Loucy (cell line): ENCODE measurements around the gene RAB25.

Experiments used
- H2AFZ ChIP-seq: fragments of 200-600 bp; sonication (generic); 2 replicates; pipeline ENCODE4 v1.6.0; 2016; ENCODE audit warnings: antibody characterized with exemption, mild to moderate bottlenecking, low read length, moderate library complexity
- H3F3A ChIP-seq: fragments of 200-600 bp; 2 replicates; pipeline ENCODE4 v1.6.0; 2016; ENCODE audit warnings: antibody characterized with exemption, low read depth, mild to moderate bottlenecking
- H3K27me3 ChIP-seq: fragments of 200-600 bp; sonication (generic); 2 replicates; pipeline ENCODE4 v1.6.1; 2014; ENCODE audit warnings: low read length, mild to moderate bottlenecking; ENCODE audit not compliant: insufficient read depth, poor library complexity, severe bottlenecking
- H3K36me3 ChIP-seq: fragments of 200-600 bp; sonication (generic); 2 replicates; pipeline ENCODE4 v1.6.1; 2016; ENCODE audit warnings: low read length; ENCODE audit not compliant: insufficient read depth
- H3K4me1 ChIP-seq: fragments of 200-600 bp; sonication (generic); 2 replicates; pipeline ENCODE4 v1.5.1; 2014; ENCODE audit warnings: low read length, mild to moderate bottlenecking; ENCODE audit not compliant: insufficient read depth, poor library complexity, severe bottlenecking
- H3K4me2 ChIP-seq: fragments of 200-600 bp; sonication (generic); 2 replicates; pipeline ENCODE4 v1.6.0; 2014; ENCODE audit warnings: antibody characterized with exemption, low read length, low read depth, mild to moderate bottlenecking; ENCODE audit not compliant: poor library complexity, severe bottlenecking
- H3K4me3 ChIP-seq: fragments of 200-600 bp; sonication (generic); 2 replicates; pipeline ENCODE4 v1.5.1; 2014; ENCODE audit warnings: low read length, mild to moderate bottlenecking, mixed read lengths; ENCODE audit not compliant: poor library complexity, severe bottlenecking
- H3K79me2 ChIP-seq: fragments of 200-600 bp; sonication (generic); 2 replicates; pipeline ENCODE4 v1.6.1; 2014; ENCODE audit warnings: low read length; ENCODE audit not compliant: insufficient read depth
- H3K9ac ChIP-seq: fragments of 200-600 bp; sonication (generic); 2 replicates; pipeline ENCODE4 v1.6.0; 2014; ENCODE audit warnings: mild to moderate bottlenecking, low read depth, low read length, moderate library complexity; ENCODE audit not compliant: poor library complexity, severe bottlenecking
- H3K9me2 ChIP-seq: fragments of 200-600 bp; sonication (generic); replicated peaks from 2 replicates; pipeline ENCODE4 v1.6.1; 2016; ENCODE audit warnings: low read depth, low read length, mixed read lengths
- H3K9me3 ChIP-seq: fragments of 200-600 bp; sonication (generic); 2 replicates; pipeline ENCODE4 v1.6.1; 2014; ENCODE audit warnings: mild to moderate bottlenecking, antibody characterized with exemption, low read length, low read depth; ENCODE audit not compliant: insufficient read depth
- H4K20me1 ChIP-seq: fragments of 200-600 bp; sonication (generic); 2 replicates; pipeline ENCODE4 v1.6.0; 2014; ENCODE audit warnings: antibody characterized with exemption, low read length, mild to moderate bottlenecking; ENCODE audit not compliant: insufficient read depth, poor library complexity, severe bottlenecking
- EZH2phosphoT487 ChIP-seq: fragments of 200-600 bp; IDR thresholded peaks from 2 replicates; pipeline ENCODE4 v1.6.1; 2018; ENCODE audit warnings: antibody characterized with exemption, mild to moderate bottlenecking, moderate library complexity, borderline replicate concordance
- TF ChIP-seq, protein P1 (sequence below): fragments of 200-600 bp; sonication (generic); conservative IDR thresholded peaks from 2 replicates; pipeline ENCODE4 v1.5.1; 2014; ENCODE audit warnings: mild to moderate bottlenecking, antibody characterized with exemption, low read length

RAB25 gene

DNA sequence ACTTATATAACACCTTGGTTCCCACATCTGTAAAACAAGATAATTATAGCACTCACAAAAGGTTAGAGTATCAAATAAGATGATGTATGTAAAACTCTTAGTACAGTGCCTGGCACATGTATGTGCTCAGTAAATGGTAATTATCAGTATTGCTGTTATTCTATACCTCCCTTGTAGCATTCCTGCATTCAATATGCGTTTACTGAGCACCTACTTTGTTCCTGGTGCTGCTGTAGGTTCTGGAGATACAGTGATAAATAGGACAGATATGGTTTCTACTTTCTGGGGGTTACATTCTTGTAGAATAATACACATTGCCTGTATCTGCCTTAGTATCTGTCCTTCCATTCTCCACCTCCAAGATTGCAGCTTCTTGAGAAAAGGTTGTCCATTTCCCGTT, 39.0 kb upstream of the RAB25 start:
- no peak overlapping the region for H3K4me2 ChIP-seq
- peaks cover 32% of the 10 kb centered on the region for H3K79me2 ChIP-seq
- H3F3A ChIP-seq: no peaks in the 10 kb centered on the region
- H3K9me2 ChIP-seq: no peaks in the 10 kb centered on the region
- H3K36me3 ChIP-seq: peaks cover 4% of the 10 kb centered on the region; the same call in 1 of the 2 replicates
- no peaks in the 10 kb centered on the region for H3K9me3 ChIP-seq
- peaks cover 14% of the 10 kb centered on the region for H4K20me1 ChIP-seq
- H3K4me1 ChIP-seq: peaks cover 12% of the 10 kb centered on the region
- no peak overlapping the region for H2AFZ ChIP-seq
- TF ChIP-seq EZH2phosphoT487: no peak
- TF ChIP-seq, protein P1, sequence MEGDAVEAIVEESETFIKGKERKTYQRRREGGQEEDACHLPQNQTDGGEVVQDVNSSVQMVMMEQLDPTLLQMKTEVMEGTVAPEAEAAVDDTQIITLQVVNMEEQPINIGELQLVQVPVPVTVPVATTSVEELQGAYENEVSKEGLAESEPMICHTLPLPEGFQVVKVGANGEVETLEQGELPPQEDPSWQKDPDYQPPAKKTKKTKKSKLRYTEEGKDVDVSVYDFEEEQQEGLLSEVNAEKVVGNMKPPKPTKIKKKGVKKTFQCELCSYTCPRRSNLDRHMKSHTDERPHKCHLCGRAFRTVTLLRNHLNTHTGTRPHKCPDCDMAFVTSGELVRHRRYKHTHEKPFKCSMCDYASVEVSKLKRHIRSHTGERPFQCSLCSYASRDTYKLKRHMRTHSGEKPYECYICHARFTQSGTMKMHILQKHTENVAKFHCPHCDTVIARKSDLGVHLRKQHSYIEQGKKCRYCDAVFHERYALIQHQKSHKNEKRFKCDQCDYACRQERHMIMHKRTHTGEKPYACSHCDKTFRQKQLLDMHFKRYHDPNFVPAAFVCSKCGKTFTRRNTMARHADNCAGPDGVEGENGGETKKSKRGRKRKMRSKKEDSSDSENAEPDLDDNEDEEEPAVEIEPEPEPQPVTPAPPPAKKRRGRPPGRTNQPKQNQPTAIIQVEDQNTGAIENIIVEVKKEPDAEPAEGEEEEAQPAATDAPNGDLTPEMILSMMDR: no peak
- no peaks in the 10 kb centered on the region for H3K27me3 ChIP-seq
- no peak overlapping the region for H3K9ac ChIP-seq
- no peak overlapping the region for H3K4me3 ChIP-seq

DNA sequence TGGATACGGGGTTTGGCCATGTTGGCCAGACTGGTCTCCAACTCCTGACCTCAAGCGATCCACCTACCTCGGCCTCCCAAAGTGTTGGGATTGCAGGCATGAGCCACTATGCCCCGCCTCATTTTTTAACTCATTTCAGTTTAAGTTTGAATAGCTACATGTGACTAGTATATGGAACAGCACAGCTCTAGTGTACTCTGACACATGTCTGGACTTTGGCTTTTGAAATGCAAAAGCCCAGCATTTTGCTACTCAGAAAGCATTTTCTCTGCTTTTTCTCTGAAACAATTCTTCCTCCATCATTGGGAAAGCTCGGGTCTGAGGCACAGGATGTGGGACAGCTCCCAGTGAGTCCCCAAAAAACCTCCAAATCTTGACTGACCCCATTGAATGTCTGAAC, 36.2 kb upstream of the RAB25 start:
- Histone ChIP-seq H3K9me3 (no peaks in the 10 kb centered on the region), H3K9ac (no peak overlapping the region), H2AFZ (no peak overlapping the region), H3F3A (no peaks in the 10 kb centered on the region), H3K4me1 (peaks cover 3% of the 10 kb centered on the region), H3K4me3 (no peak overlapping the region), H3K4me2 (no peak overlapping the region), H4K20me1 (peaks cover 4% of the 10 kb centered on the region), H3K9me2 (no peaks in the 10 kb centered on the region), H3K36me3 (no peaks in the 10 kb centered on the region), H3K79me2 (peaks cover 8% of the 10 kb centered on the region), H3K27me3 (no peaks in the 10 kb centered on the region)
- no peak for TF ChIP-seq EZH2phosphoT487
- TF ChIP-seq, protein P1: no peak

- H3K79me2 ChIP-seq: no peaks in the 10 kb centered on the region
- no peaks in the 10 kb centered on the region for H3K36me3 ChIP-seq
- H3K4me1 ChIP-seq: no peaks in the 10 kb centered on the region
- H3F3A ChIP-seq: no peaks in the 10 kb centered on the region
- TF ChIP-seq, protein P1: peak; percentile 79
- TF ChIP-seq EZH2phosphoT487: no peak
- no peaks in the 10 kb centered on the region for H3K9me2 ChIP-seq
- H3K4me3 ChIP-seq: no peak overlapping the region
- no peaks in the 10 kb centered on the region for H4K20me1 ChIP-seq
- no peak overlapping the region for H3K9ac ChIP-seq
- no peaks in the 10 kb centered on the region for H3K9me3 ChIP-seq
- peak overlapping the region; percentile 60; the same call in 1 of the 2 replicates for H2AFZ ChIP-seq
- H3K4me2 ChIP-seq: no peak overlapping the region
- H3K27me3 ChIP-seq: no peaks in the 10 kb centered on the region
These were observed 35.1 kb upstream of the RAB25 start for GRCh38 chr1:156025876-156026275.
